NCI-H146 treated with DMSO at 0.1 percent for 48 hours (cell line): ENCODE measurements around the gene SIL1.
"Not testable (repeated sequence)": the region's sequence is repeated elsewhere in the genome, so short reads cannot be mapped to it uniquely, and the experiment has no call there.

Source experiments
- DNase-seq: peaks from one replicate; lab custom pipeline; 2025; ENCODE audit not compliant: unreplicated experiment; lab: John Stamatoyannopoulos, UW

The SIL1 gene

GRCh38 chr5:139205124-139205523, 7.0 kb upstream of the SIL1 start:
- DNase-seq = no peak

- no peak for DNase-seq
Observed at GRCh38 chr5:139204196-139204595, 6.0 kb upstream of the SIL1 start.

DNA sequence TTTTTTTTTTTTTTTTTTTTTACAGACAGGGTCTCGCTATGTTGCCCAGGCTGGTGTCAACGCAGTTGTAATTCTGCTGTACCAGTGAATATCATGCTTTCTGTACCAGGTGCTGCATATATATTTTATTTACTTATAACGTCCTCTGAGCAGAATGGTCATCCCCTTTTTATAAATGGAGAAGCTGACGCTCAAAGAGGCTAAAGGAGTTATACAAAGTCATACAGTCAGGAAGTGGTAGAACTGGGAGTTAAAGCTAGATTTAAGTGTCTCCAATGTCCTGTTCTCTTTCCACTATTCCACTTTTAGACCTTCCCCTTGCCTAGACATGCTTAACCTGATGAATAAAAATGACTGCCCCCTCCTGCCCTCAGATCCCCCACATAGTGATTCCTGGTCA, 1.2 kb upstream of the SIL1 start:
- DNase-seq = no peak

GRCh38 chr5:139196296-139196956, 1.7 kb downstream of the SIL1 start:
- DNase-seq = no peak

GRCh38 chr5:139194486-139194885, 3.7 kb downstream of the SIL1 start:
- DNase-seq = no peak

DNA sequence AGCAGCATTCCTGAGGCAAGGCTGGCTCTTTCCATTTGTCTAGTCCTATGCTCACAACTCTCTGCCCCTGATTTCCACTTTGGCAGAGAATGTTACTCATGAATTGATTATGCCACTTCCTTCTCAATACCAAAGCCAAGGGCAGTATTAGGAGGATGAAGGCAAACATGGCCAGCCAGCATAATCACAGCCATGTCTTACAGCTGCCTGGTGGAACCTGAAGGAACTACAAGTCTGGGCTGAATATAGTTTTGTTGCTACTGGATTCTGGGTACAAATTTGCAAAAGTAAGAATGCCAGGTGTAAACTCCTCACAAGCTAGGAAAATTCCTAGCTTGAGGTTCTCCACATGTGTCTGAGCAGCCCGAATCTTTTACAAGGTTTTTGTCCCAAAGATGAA, 4.2 kb downstream of the SIL1 start:
- DNase-seq = no peak

DNA sequence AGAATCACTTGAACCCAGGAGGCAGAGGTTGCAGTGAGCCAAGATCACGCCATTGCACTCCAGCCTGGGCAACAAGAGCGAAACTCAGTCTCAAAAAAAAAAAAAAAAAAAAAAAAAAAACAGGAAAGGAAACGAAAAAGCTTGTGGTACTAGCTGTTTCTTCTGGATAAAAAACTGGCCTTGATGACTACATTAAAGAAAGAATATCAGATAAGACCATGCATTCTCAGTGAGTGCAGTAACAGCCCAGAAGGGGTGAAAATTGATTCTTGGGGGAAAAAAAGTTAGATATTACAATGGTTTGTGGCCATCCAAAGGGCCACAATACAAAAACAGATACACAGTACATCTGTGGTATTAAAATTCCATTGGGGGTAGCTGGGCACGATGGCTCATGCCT, 5.3 kb downstream of the SIL1 start:
- not testable (repeated sequence) for DNase-seq

DNA sequence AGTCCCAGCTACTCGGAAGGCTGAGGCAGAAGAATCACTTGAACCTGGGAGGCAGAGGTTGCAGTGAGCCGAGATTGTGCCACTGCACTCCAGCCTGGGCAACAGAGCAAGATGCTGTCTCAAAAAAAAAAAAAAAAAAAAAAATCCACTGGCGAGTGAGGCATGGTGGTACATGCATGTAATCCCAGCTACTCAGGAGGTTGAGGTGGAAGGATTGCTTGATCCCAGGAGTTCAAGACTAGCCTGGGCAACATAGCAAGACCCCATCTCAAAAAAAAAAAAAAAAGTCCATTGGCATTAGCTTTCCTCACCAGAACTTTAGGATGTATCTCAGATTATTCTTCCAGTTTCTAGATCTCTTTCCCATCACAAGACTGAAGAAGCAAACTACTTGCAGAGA, 6.2 kb downstream of the SIL1 start:
- DNase-seq = not testable (repeated sequence)

DNA sequence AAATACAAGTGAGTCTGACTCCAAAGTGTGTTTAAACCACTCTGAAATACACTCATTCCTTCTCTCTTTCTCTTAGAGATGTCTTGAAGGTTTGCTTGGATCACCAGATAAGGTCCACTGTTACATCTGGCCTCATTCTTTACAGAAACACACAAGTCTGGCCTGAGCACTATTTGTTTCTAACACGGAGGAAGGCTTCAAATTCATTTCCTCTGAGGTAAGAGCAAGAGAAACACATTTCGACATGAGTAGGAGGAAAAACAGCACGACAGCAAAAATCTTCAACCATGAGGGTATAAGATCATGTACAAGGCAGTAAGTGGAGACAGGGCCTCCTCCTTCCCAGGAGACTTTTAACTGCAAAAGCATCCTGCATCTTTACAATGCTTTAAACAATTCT, 8.0 kb downstream of the SIL1 start:
- DNase-seq = no peak

- no peak for DNase-seq
Observed at GRCh38 chr5:139188558-139189270, 9.5 kb downstream of the SIL1 start.

- no peak for DNase-seq
Observed at GRCh38 chr5:139186752-139187326, 11.3 kb downstream of the SIL1 start.

DNA sequence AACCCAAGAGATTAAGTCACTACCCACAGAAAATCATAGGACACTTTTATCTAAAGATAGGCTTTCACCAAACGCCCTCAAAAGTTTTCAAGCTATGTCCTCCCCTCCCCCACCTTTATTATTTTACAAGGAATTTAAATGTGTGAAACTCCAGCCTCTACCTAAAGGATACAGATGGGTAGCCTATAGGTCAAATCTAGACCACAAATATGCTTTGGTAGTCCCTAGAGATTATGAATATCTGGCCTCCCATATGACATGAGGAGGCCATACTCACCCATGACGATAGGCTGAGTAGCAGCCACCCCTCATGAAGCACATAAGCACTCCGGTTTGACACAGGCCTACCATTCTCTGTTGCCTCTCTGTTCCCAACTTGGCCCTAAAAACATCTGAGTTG, 11.9 kb downstream of the SIL1 start:
- DNase-seq = no peak

DNA sequence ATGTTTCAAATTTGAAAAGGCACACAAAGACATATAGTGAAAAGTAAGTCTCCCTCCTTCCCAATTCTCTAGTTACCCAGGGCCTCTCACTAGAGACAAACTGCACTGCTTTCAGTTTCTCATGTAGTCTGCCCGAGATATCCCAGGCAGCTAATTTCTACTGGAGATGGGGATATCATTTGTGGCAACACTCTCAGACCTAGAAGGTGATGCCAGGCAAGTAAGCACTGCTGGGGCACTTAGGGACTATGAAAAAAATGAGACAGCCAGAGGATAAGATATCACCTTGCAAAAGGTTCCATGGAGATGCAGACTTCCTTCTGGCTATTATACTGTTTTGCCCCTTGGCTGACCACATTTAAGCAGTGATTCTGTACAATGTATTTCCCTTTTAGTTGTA, 12.6 kb downstream of the SIL1 start:
- DNase-seq = no peak

DNA sequence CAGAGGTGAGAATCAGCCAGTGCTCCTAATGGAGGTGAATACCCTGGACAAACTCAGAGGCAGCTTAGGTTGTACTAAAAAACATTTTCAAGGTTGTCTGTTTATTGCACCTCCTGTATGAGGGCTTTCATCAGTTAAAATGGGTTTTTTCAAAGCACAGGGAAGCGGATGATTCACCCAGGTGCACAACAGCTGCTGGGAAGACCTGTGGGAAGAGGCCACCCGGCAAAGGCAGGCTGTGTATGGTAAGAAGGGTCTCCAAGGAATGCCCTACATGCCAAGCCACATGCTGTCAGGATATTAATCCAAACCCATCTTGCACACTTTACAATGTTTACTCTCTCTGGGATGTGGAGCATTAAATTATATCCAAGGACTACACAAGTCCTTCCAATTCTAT, 14.7 kb downstream of the SIL1 start:
- DNase-seq = no peak

GRCh38 chr5:139182528-139183296, 15.5 kb downstream of the SIL1 start:
- DNase-seq = no peak

DNA sequence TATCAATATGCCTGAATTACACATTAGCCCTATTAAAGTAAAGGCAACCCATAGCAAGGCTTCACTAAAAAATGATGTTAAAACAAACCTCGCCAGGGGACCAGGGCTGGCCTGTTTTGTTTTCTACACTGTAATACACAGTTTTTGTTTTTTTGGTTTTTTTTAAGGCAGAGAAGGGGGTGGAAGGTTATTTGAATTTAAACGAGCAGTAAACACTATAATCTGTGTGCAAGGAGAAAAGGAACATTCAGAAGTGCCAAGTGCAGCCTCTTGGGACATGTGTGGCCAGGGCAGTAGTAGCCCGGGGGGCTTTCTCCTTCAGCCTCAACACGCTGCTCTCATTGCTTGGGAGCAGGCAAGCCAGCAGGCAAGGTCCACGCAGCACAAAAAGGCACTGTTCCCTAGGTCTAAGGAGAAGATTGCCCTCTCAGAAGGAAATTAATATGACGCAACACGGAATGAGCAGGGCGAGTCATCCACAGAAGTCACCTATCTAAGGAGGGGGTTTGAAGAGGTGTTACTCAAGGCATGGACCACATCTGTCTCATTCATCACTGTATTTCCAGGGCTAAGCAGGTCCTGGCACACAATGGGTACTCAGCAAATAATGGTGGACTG, 16.2 kb downstream of the SIL1 start:
- DNase-seq = no peak

DNA sequence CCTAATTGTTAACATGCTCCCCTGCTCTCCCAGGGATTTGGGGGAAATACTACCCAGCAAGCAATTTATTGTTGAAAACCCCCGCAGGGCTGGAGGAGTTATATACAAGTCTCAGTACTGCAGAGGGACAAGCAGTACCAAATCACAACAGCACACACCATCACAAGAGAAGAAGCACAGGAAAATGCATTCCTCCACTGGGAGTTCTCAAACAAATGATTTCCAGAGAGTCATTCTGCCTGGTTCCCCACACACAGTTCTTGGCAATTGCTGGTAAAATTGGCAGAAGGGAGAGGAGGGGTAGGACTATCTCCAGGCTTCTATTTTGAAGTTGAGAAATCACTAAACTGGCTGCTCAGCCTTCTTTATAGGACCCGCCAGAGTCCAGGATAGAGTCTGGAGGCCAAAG, 16.8 kb downstream of the SIL1 start:
- no peak for DNase-seq

- DNase-seq = no peak
Observed at GRCh38 chr5:139180850-139181249, 17.3 kb downstream of the SIL1 start.

GRCh38 chr5:139179778-139180513, 18.2 kb downstream of the SIL1 start:
- not testable (repeated sequence) for DNase-seq

GRCh38 chr5:139178935-139179334, 19.2 kb downstream of the SIL1 start:
- no peak for DNase-seq

- no peak for DNase-seq
Observed at GRCh38 chr5:139178589-139178917, 19.6 kb downstream of the SIL1 start.
